Erythroblast (primary cell): ENCODE measurements around the gene DDO.

Experiments
- GATA1 ChIP-seq: IDR thresholded peaks from 2 replicates; pipeline ENCODE4 v1.6.1; 2011; ENCODE audit warnings: low read depth, mild to moderate bottlenecking, control low read depth, low read length, moderate library complexity
- POLR2A ChIP-seq: IDR thresholded peaks from 2 replicates; pipeline ENCODE4 v1.6.1; 2011; ENCODE audit warnings: mild to moderate bottlenecking, low read length

- TF ChIP-seq POLR2A (no peak), GATA1 (no peak)
Observed at GRCh38 chr6:110348961-110349690, 66.2 kb downstream of the DDO start.
